Omental fat pad (tissue), 4 donors: ENCODE measurements around the gene AKAP1. TPM values are rescaled to one million over a fixed set of nuclear protein-coding genes. Genes with fewer than 3 reads are reported as not detected.
"Not testable (repeated sequence)": the region's sequence is repeated elsewhere in the genome, so short reads cannot be mapped to it uniquely, and the experiment has no call there.

ENCODE experiments used
- ATAC-seq: fragments of 150-250 bp; one replicate; pipeline ENCODE4 v1.9.1; 2016; ENCODE audit warnings: mild to moderate bottlenecking, moderate library complexity; ENCODE audit not compliant: low FRiP score
- DNase-seq: peaks from one replicate; pipeline ENCODE4 v3.0.0-alpha.2; 2019; ENCODE audit warnings: low spot score
- total RNA-seq, 4 donors: library from RNA; depleted of rRNA; stranded (reverse); fragments of >200 nt; gene quantifications; one replicate each; pipeline ENCODE4 v1.1.0, GENCODE V29; 2016
- TF ChIP-seq, protein P1 (sequence below), 3 donors: fragments of 450-650 bp; IDR thresholded peaks; one replicate each; pipeline ENCODE4 v1.5.1; 2016 to 2017; ENCODE audit warnings: antibody characterized with exemption in 3 of 3, mild to moderate bottlenecking in 3 of 3, moderate library complexity in 2 of 3

AKAP1 gene
- total RNA-seq, 4 donors from 2014 or later, result 29.4 to 89.0 (median 36.1) TPM

DNA sequence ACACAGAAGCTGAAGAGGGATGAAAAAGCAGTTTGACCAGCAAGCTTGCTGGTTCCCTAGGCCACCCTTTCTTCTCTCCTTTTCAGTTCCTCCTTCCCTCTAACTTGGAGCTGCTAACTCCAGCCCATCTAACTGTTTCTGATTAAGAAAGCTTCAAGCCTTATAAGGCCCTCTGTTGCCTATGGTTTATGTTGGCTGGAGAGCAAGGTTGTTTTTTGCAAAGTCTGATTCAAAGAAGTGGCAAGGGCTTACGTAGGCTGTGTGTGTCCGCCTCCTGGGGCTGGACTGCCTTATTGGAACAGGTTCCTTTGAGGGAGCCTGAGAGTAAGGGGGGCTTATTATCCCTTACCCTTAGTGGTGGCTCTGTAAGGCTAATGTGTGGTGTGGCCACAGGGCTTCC lies 7.1 kb downstream of the AKAP1 start:
- TF ChIP-seq, protein P1, sequence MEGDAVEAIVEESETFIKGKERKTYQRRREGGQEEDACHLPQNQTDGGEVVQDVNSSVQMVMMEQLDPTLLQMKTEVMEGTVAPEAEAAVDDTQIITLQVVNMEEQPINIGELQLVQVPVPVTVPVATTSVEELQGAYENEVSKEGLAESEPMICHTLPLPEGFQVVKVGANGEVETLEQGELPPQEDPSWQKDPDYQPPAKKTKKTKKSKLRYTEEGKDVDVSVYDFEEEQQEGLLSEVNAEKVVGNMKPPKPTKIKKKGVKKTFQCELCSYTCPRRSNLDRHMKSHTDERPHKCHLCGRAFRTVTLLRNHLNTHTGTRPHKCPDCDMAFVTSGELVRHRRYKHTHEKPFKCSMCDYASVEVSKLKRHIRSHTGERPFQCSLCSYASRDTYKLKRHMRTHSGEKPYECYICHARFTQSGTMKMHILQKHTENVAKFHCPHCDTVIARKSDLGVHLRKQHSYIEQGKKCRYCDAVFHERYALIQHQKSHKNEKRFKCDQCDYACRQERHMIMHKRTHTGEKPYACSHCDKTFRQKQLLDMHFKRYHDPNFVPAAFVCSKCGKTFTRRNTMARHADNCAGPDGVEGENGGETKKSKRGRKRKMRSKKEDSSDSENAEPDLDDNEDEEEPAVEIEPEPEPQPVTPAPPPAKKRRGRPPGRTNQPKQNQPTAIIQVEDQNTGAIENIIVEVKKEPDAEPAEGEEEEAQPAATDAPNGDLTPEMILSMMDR (IDR thresholded peaks at IDR 0.05), result no peak
- no peak for DNase-seq
- ATAC-seq, result no peak

DNA sequence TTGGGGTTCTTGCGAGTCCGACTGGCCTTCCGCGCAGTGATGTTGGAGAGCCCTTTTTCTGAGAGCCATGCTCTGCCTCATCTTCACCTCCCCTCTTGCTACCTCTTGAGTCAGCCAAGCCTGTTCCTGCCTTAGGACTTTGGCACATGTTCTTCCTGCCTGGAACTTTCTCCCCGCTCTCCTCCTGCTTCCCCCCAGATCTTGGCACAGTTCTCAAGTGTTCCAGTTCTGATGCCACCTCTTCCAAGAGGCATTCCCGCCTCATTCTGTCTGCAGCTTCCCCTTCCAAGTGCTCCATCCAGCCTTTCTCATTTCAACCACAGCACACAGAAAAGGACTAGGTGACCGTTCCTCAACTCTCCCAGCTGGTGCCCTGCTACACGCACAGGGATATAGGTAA lies 7.7 kb downstream of the AKAP1 start:
- TF ChIP-seq, protein P1 (IDR thresholded peaks at IDR 0.05), result no peak
- DNase-seq (no peak), ATAC-seq (no peak)

DNA sequence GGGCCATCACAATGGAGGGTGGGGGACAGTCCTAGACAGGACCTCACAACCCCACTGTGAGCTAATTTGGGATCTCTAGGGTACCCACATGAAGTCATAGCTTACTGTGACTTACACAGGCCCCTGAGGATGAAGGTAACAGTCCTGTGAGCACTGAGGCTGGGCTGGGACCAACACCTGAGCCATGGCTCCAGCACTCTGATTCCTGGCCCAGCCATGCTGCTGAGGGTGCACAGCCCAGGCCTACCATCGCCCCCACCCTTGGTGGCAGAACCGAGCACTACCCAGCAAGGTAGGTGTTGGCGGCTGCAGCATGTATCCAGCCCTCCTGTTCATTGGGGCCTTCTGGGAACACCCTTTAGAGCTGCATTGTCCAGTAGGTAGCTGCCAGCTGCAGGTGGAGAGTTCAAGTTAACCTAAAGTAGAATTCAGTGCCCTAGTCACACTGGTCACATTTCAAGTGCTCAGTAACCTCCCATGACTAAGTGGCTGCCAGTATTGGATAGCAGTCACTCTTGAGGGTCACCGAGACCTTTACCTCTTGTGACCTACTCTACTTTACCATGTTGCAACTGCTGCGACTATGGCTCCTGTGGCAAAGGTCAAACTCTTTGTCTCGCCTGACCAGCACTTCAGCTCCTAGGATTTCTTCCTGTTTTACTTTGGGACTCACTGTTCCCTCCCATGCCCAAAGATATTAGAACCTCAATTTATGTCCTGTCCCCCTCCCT lies 11.6 kb downstream of the AKAP1 start:
- TF ChIP-seq, protein P1 (IDR thresholded peaks at IDR 0.05), result no peak
- DNase-seq (no peak), ATAC-seq (no peak)

DNA sequence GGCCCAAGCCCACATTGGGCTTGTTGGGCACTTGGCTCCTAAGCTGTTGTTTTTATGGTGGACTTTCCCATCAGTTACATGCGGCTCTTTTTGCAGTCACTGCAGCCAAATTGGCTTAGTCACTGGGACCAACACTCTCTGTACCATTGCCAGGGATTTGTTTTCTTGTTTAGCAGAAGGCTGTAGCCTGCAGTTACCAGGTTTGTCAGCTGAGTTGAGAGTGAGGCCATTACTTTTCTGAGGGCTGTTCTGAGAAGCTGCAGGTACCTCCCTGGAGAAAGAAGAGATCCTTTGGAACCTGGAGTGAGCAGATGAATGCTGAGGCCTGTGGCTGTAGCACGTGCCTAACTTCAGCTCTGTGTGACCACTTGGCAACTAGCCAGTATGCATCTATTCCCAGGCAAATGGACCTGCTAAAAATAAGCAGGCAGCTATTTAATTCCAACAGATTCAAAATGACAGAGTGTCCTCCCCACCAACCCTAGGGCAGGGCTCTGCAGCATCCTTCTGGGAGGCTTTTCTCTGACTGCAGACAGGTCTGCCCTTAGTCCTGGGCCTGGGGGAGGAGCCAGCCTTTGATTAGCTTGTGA lies 12.9 kb downstream of the AKAP1 start:
- no peak for DNase-seq
- ATAC-seq, result no peak
- TF ChIP-seq, protein P1 (IDR thresholded peaks at IDR 0.05), result no peak

DNA sequence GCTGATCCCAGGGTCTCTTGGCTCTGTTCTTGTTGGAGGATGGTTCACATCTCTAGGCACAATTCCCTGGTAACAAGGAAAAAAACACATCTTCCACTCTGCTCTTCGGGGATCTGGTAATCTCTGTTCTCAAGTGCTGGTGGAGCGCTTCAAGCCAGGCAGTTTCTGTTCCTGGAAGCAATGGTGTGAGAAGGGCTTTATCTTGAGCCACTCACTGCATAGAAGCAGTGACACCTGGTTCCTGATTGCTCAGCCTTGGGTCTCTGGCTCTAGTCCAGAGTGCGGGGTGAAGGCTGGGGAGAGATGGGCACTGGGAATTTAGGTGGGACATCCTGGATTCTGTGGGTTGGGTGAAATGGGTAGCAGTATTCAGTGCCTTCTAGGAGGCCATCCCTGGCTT lies 14.1 kb downstream of the AKAP1 start:
- TF ChIP-seq, protein P1 (IDR thresholded peaks at IDR 0.05), result no peak
- ATAC-seq (no peak), DNase-seq (no peak)

DNA sequence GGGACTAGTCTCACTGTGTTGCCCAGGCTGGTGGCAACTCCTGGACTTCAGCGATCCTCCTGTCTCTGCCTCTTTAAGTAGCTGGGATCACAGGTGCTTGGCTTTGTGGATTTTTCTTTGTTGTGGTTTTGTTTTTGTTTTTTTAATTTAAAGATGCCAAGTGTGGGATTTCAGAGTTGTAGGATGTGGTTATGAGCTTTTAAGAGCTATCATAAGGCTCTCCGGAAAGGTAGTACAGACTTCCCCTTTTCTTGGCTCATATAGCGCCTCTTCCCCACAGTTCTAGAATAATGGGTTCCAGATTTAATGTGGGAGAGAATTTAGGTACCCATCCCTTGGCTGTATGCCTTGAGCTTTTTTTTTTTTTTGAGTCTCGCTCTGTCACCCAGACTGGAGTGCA lies 17.1 kb downstream of the AKAP1 start:
- ATAC-seq, result no peak
- TF ChIP-seq, protein P1 (IDR thresholded peaks at IDR 0.05), result no peak
- DNase-seq, result no peak

DNA sequence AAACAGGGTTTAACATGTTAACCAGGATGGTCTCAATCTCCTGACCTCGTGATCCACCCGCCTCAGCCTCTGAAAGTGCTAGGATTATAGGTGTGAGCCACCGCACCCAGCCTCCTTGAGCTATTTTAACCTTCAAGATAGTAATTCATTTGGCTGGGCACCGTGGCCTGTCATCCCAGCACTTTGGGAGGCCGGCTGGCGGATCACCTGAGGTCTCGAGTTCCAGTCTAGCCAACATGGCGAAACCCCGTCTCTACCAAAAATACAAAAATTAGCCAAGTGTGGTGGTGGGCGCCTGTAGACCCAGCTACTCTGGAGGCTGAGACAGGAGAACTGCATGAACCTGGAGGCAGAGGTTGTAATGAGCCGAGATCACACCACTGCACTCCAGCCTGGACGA lies 17.6 kb downstream of the AKAP1 start:
- DNase-seq, ATAC-seq: not testable (repeated sequence)
